Activated naive CD8-positive, alpha-beta T cell treated with anti-CD3 and anti-CD28 coated beads, Interleukin-2, amount 10 ng/mL, durations not matched to agents 7 days and 5 days (primary cell): ENCODE results near the gene ZNF644. TPM values are rescaled to one million over a fixed set of nuclear protein-coding genes. Genes with fewer than 3 reads are reported as not detected.
"Not testable (repeated sequence)": the region's sequence is repeated elsewhere in the genome, so short reads cannot be mapped to it uniquely, and the experiment has no call there.

Source experiments
- ATAC-seq: fragments of 150-1000 bp; cut with Tn5 transposase; one replicate; pipeline ENCODE4 v1.10.0; 2021; ENCODE audit warnings: low read depth, moderate library complexity
- POLR2A ChIA-PET: fragments of 350-600 bp; sonication (Branson Sonifier 250); formaldehyde crosslinking; loops from one replicate; lab custom pipeline; 2021; ENCODE audit warnings: antibody characterized with exemption; lab: Charles Lee
- DNase-seq: peaks from one replicate; pipeline ENCODE4 v3.0.0; 2021
- H3K27ac Mint-ChIP-seq: one replicate; pipeline ENCODE4 v1.8.0; 2022; ENCODE audit warnings: mild to moderate bottlenecking, mixed read lengths
- H3K27me3 Mint-ChIP-seq: one replicate; pipeline ENCODE4 v1.8.0; 2022; ENCODE audit warnings: mild to moderate bottlenecking, moderate library complexity, mixed read lengths
- H3K36me3 Mint-ChIP-seq: one replicate; pipeline ENCODE4 v1.8.0; 2021; ENCODE audit warnings: mild to moderate bottlenecking, mixed read lengths
- H3K4me1 Mint-ChIP-seq: one replicate; pipeline ENCODE4 v1.8.0; 2021; ENCODE audit warnings: mixed read lengths
- H3K4me3 Mint-ChIP-seq: one replicate; pipeline ENCODE4 v1.8.0; 2022; ENCODE audit warnings: mild to moderate bottlenecking, moderate library complexity, mixed read lengths
- H3K9me3 Mint-ChIP-seq: one replicate; pipeline ENCODE4 v1.8.0; 2021; ENCODE audit warnings: mixed read lengths
- total RNA-seq, 2 experiments: library from RNA; stranded (reverse); gene quantifications; one replicate each; pipeline ENCODE4 v1.2.3, GENCODE V29; 2021

The ZNF644 gene
- total RNA-seq = 10 to 100 TPM; 53.1 to 55.5 TPM

DNA sequence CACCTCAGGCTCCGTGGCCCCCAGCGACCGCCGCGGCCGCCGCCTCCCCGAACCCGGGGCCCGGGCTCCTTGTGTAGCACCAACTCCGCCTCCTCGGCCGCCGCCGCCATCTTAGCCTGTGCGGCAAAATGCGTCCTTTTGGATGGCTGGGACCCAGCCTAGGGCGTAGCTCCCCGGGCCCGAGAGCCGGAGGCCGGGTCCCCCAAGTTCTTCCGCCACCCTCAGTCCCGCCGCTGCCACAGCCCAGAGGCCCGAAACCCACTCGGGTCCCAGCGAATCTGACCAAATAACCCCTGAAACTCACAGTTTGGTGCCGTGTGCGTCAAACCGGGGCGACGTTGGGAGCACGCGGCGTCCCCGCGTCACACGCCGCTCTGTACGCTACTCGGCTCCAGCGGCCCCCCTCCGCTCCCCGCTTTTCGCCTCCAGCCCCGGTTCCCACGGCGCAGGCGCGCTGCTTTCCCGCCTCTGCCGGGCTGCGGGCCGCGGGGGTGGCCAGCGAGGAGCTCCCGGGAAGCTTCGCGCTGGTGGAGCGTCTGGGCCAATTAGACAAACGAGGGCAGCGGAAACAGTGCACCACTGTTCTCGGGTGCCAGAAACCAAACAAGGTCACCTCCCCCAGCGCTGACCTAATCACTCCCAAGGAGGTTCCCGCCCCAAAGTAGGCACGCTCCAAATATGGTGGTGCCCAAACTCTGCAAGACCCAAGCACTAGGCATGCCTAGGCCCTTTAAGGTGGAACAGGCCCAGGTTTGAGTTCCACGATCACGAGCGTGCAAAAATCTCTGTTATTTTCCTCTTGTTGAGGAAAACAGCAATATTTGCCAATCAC, at the start of gene ZNF644:
TSS of gene ZNF644 (minus strand) at position 350 of the 832 bp plus-strand sequence. CDS start 39,682 bp downstream, outside the sequence.
- Mint-ChIP-seq H3K27ac (peak within 1 kb of the TSS; percentile 99), H3K27me3 (peaks cover 2% of the 10 kb centered on the region), H3K4me1 (peaks cover 35% of the 10 kb centered on the region)

DNA sequence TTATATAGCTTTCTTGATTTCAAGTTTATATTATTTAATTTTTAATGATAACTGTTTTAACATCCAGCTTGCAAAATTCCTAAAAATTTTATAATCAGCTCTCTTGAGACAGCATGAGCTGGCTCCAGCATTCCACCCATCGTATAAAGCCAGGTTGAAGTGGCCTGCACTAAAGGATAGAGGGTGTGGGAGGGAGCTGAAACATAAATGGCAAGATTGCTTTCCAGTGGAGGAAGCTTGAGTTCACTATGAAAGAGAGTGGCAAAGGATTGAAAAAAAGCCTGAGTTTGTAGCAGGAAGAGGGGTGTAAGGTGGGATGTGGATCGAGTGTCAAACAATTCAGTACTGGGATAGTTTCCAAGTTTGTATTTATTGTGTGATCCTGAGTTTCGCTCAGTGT, 48.5 kb upstream of the ZNF644 start:
- ATAC-seq (no peak), DNase-seq (no peak)
- H3K27me3 Mint-ChIP-seq = no peaks in the 10 kb centered on the region
- H3K4me3 Mint-ChIP-seq = no peak overlapping the region
- no peak overlapping the region for H3K27ac Mint-ChIP-seq
- POLR2A ChIA-PET = no interaction called here
- no peaks in the 10 kb centered on the region for H3K36me3 Mint-ChIP-seq
- H3K9me3 Mint-ChIP-seq = no peaks in the 10 kb centered on the region
- H3K4me1 Mint-ChIP-seq = no peaks in the 10 kb centered on the region

More for the DNA sequence above, at the start of gene ZNF644:
- Mint-ChIP-seq H3K9me3 (no peaks in the 10 kb centered on the region), H3K4me3 (peak within 1 kb of the TSS; percentile 95), H3K36me3 (peaks cover 15% of the 10 kb centered on the region)
- DNase-seq (peak; percentile 91), ATAC-seq (peak; percentile 85)
- POLR2A ChIA-PET = interaction anchor here (0.7 to 2.3 kb wide), 7 partner anchors 8 to 1810 kb away, joined by 3 to 12 read pairs (median 4); partner anchors contain the start of gene RPL5

GRCh38 chr1:91066538-91066937, 44.7 kb upstream of the ZNF644 start:
- Mint-ChIP-seq H3K4me1 (no peaks in the 10 kb centered on the region), H3K27ac (no peak overlapping the region), H3K36me3 (no peaks in the 10 kb centered on the region), H3K9me3 (peaks cover 2% of the 10 kb centered on the region), H3K27me3 (no peaks in the 10 kb centered on the region), H3K4me3 (no peak overlapping the region)
- POLR2A ChIA-PET = interaction anchor here (0.7 kb wide), 1 partner anchor 500 kb away, joined by 3 read pairs; no protein-coding TSS in a partner anchor
- no peak for ATAC-seq
- no peak for DNase-seq

DNA sequence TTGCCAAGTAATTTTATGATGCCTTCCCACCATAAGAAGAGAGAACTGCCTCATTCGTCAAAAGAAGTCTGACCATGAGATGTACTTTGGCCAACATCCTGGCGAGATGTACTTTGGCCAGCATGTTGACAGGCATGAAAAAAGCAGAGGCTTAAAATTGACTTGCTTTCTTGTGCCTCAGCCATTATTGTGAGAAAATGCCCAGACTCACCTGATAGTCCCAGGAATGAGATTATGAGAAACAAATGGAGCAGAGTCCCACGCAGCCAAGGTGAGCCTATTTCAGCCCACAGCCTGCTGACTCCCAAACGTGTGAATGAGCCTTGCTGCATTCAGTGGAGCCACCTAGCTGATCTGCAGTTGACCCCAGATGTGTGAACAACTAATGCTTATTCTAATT, 43.5 kb upstream of the ZNF644 start:
- no peak for ATAC-seq
- Mint-ChIP-seq H3K27ac (no peak overlapping the region), H3K4me3 (no peak overlapping the region), H3K36me3 (no peaks in the 10 kb centered on the region), H3K4me1 (no peaks in the 10 kb centered on the region), H3K27me3 (no peaks in the 10 kb centered on the region), H3K9me3 (peaks cover 7% of the 10 kb centered on the region)
- no peak for DNase-seq
- POLR2A ChIA-PET = no interaction called here

DNA sequence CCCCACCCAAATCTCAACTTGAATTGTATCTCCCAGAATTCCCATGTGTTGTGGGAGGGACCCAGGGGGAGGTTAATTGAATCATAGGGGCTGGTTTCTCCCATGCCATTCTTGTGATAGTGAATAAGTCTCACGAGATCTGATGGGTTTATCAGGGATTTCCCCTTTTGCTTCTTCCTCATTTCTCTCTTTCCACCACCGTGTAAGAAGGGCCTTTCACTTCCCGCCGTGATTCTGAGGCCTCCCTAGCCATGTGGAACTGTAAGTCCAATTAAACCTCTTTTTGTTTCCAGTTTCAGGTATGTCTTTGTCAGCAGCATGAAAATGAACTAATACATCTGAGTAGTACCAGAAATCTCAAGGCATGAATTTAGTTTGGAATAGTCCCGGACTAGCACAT, 41.6 kb upstream of the ZNF644 start:
- H3K27me3 Mint-ChIP-seq, H3K36me3 Mint-ChIP-seq, DNase-seq, ATAC-seq, H3K9me3 Mint-ChIP-seq, POLR2A ChIA-PET, H3K4me3 Mint-ChIP-seq, H3K27ac Mint-ChIP-seq, H3K4me1 Mint-ChIP-seq: not testable (repeated sequence)

- Mint-ChIP-seq H3K9me3 (peaks cover 10% of the 10 kb centered on the region), H3K27ac (no peak overlapping the region), H3K27me3 (peaks cover 5% of the 10 kb centered on the region), H3K4me3 (no peak overlapping the region), H3K36me3 (no peaks in the 10 kb centered on the region), H3K4me1 (no peaks in the 10 kb centered on the region)
- POLR2A ChIA-PET = no interaction called here
- ATAC-seq (no peak), DNase-seq (no peak)
These were observed 37.3 kb upstream of the ZNF644 start for GRCh38 chr1:91059157-91059556.

GRCh38 chr1:91057784-91058183, 35.9 kb upstream of the ZNF644 start:
- H3K27me3 Mint-ChIP-seq = peaks cover 5% of the 10 kb centered on the region
- POLR2A ChIA-PET = no interaction called here
- no peaks in the 10 kb centered on the region for H3K36me3 Mint-ChIP-seq
- peaks cover 8% of the 10 kb centered on the region for H3K9me3 Mint-ChIP-seq
- H3K4me1 Mint-ChIP-seq = no peaks in the 10 kb centered on the region
- no peak for DNase-seq
- H3K27ac Mint-ChIP-seq = no peak overlapping the region
- no peak overlapping the region for H3K4me3 Mint-ChIP-seq
- ATAC-seq = no peak

DNA sequence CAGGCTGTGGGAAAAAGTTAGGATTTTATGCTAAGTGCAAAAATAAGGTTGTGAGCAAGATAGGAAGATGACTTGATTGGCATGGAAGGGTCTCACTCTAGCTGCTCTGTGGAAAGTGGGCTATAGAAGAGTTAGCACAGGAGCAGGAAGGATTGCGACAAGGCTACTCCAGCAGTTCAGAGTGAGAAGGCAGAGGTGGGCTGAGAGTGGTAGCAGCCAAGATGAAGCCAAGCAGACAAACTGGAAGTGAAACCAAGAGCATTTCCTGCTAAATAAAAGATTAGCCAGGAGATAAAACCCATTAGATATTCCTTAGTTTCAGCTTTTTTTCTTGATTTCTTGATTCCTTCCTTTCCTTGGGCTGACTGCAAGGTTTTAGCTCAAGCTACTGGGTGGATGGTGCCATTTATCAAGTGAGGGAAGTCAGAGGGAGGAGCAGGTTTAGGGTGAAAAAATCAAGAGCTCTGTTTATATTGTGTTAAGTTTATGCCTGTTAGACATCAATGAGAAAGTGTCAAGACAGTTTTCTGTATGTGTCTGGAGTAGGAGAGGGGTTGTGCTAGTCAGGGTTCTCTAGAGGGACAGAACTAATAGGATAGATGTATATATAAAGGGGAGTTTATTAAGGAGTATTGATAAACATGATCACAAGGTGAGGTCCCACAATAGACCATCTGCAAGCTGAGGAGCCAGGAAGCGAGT, 33.1 kb upstream of the ZNF644 start:
- no peaks in the 10 kb centered on the region for H3K36me3 Mint-ChIP-seq
- ATAC-seq = peak; percentile 58
- H3K4me3 Mint-ChIP-seq = no peak overlapping the region
- no peak overlapping the region for H3K27ac Mint-ChIP-seq
- peaks cover 1% of the 10 kb centered on the region for H3K9me3 Mint-ChIP-seq
- no peaks in the 10 kb centered on the region for H3K4me1 Mint-ChIP-seq
- no peak for DNase-seq
- peaks cover 5% of the 10 kb centered on the region for H3K27me3 Mint-ChIP-seq
- POLR2A ChIA-PET = no interaction called here

- Mint-ChIP-seq H3K4me3 (no peak overlapping the region), H3K9me3 (peaks cover 1% of the 10 kb centered on the region), H3K4me1 (no peaks in the 10 kb centered on the region), H3K36me3 (no peaks in the 10 kb centered on the region), H3K27ac (no peak overlapping the region), H3K27me3 (peaks cover 3% of the 10 kb centered on the region)
- DNase-seq (no peak), ATAC-seq (no peak)
- POLR2A ChIA-PET = no interaction called here
These were observed 31.8 kb upstream of the ZNF644 start for GRCh38 chr1:91053630-91054029.

DNA sequence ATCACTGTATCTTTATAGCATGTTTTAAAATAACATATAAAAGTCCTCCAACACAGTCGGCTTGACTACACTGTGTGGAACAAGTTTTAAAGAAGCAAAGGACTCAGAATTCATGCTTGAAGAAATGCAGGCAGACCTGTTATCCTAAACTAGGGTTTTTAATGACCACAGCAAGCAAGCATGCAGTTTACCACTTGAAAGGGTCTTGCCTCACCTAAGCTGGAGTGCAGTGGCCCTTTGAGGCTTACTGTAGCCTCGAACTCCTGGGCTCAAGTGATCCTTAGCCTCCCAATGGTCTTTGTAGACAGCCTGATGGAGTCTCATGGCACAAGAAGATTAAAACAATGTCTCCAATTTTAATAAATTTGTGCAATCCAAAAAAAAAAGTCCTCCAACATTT, 27.7 kb upstream of the ZNF644 start:
- DNase-seq, H3K36me3 Mint-ChIP-seq, H3K4me3 Mint-ChIP-seq, H3K27ac Mint-ChIP-seq, H3K27me3 Mint-ChIP-seq, ATAC-seq, H3K9me3 Mint-ChIP-seq, H3K4me1 Mint-ChIP-seq, POLR2A ChIA-PET: not testable (repeated sequence)

GRCh38 chr1:91046766-91047165, 24.9 kb upstream of the ZNF644 start:
- DNase-seq (no peak), ATAC-seq (no peak)
- POLR2A ChIA-PET = no interaction called here
- peaks cover 9% of the 10 kb centered on the region for H3K27me3 Mint-ChIP-seq
- H3K4me3 Mint-ChIP-seq = no peak overlapping the region
- no peaks in the 10 kb centered on the region for H3K36me3 Mint-ChIP-seq
- H3K9me3 Mint-ChIP-seq = peaks cover 1% of the 10 kb centered on the region
- H3K27ac Mint-ChIP-seq = no peak overlapping the region
- H3K4me1 Mint-ChIP-seq = no peaks in the 10 kb centered on the region

DNA sequence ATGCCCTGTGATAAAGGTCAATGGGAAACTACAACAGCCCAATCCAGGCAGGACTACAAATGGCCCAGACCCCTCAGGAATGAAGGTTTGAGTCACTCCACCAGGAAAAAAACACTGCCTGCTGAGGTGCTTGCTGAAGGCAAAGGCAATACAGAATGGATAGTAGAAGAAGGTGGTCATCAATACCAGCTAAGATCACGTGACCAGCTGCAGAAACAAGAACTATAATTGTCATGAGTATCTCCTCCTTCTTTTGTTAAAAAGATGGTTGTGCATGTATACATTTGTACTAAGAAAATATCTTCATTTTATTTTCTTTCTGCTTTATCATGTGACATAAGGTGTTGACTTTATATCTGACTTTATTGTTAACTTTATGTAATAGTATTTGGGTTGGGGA, 23.4 kb upstream of the ZNF644 start:
- Mint-ChIP-seq H3K4me1 (no peaks in the 10 kb centered on the region), H3K36me3 (no peaks in the 10 kb centered on the region), H3K27ac (no peak overlapping the region), H3K4me3 (no peak overlapping the region), H3K9me3 (peaks cover 4% of the 10 kb centered on the region), H3K27me3 (peaks cover 9% of the 10 kb centered on the region)
- POLR2A ChIA-PET = no interaction called here
- no peak for DNase-seq
- ATAC-seq = no peak

- H3K9me3 Mint-ChIP-seq, POLR2A ChIA-PET, H3K27me3 Mint-ChIP-seq: not testable (repeated sequence)
These were observed 22.9 kb upstream of the ZNF644 start for GRCh38 chr1:91044776-91045175.

DNA sequence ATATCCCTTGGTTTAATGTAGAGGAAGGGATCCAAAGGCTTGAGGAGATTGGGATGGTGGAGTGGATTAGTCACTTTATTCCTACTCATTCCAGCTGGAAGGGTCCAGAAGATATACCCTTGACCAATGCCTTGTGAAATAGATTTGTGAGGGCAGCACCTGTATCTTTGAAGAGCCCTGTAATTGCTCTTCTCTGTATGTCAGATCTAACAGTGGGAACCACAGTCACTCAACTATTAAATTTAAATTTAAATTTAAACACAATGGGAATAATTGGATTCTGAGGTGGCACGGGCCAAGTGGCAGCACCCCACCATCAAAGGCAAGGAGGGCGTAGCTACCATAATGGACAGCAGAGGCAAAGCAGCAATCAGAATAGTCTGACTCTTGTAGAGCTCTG, 20.5 kb upstream of the ZNF644 start:
- H3K4me1 Mint-ChIP-seq, H3K9me3 Mint-ChIP-seq, H3K27ac Mint-ChIP-seq, ATAC-seq, H3K4me3 Mint-ChIP-seq, DNase-seq, H3K27me3 Mint-ChIP-seq, H3K36me3 Mint-ChIP-seq, POLR2A ChIA-PET: not testable (repeated sequence)

More at GRCh38 chr1:91044776-91045175, 22.9 kb upstream of the ZNF644 start:
- ATAC-seq, H3K4me1 Mint-ChIP-seq, H3K36me3 Mint-ChIP-seq, H3K27ac Mint-ChIP-seq, H3K4me3 Mint-ChIP-seq, DNase-seq: not testable (repeated sequence)
